A549 (cell line): ENCODE data around the gene SCNM1. TPM values are rescaled to one million over a fixed set of nuclear protein-coding genes. Genes with fewer than 3 reads are reported as not detected.
A peak's percentile ranks its signal among the peaks of the same experiment; 100 is the strongest.

Source experiments
- ATAC-seq, 2 experiments: fragments of 200-7000 bp in 1 of 2; fragments of >200 bp in 1 of 2; cut with Nextera tagmentation in 1 of 2; cut with Tn5 transposase in 1 of 2; 3 replicates each; pipeline versions ENCODE4 v1.8.0 to v1.9.1; 2018 to 2020; ENCODE audit warnings: mild to moderate bottlenecking in 1 of 2, moderate library complexity in 1 of 2
- CTCF ChIA-PET: fragments of 300-600 bp; sonication (Branson Sonifier 250); formaldehyde crosslinking; extraction: SDS; loops from one replicate; lab custom pipeline; 2021; ENCODE audit warnings: antibody characterized with exemption, inconsistent platforms; lab: Yijun Ruan, JAX
- POLR2A ChIA-PET: fragments of 350-600 bp; formaldehyde crosslinking; extraction: SDS; loops from one replicate; lab custom pipeline; 2021; ENCODE audit warnings: antibody characterized with exemption, inconsistent platforms; lab: Yijun Ruan, JAX
- DNase-seq, 2 experiments: peaks; one replicate each; pipeline versions ENCODE4 v3.0.0 to v3.0.0-alpha.2; 2011 to 2016; ENCODE audit warnings: low read depth in 1 of 2, low spot score in 1 of 2
- FAIRE-seq: peaks from 2 replicates; lab custom pipeline; 2011; peaks lifted over from hg19 to GRCh38; lab: Jason Lieb, UNC
- H3K27ac ChIP-seq, 2 experiments: fragments of >200 bp; sonication (Bioruptor Twin); formaldehyde crosslinking; 3 replicates each; pipeline ENCODE4 v1.5.1; 2016 to 2017
- H3K4me1 ChIP-seq: fragments of >200 bp; sonication (Bioruptor Twin); formaldehyde crosslinking; 3 replicates; pipeline ENCODE4 v1.6.1; 2016
- H3K4me2 ChIP-seq: fragments of >200 bp; sonication (Bioruptor Twin); formaldehyde crosslinking; 3 replicates; pipeline ENCODE4 v1.6.1; 2016
- H3K4me3 ChIP-seq: fragments of >200 bp; sonication (Bioruptor Twin); formaldehyde crosslinking; 3 replicates; pipeline ENCODE4 v1.5.1; 2016
- H3K9me3 ChIP-seq: fragments of >200 bp; sonication (Bioruptor Twin); formaldehyde crosslinking; 3 replicates; pipeline ENCODE4 v1.6.1; 2016
- CBX8 ChIP-seq: fragments of 200-600 bp; sonication (generic); IDR thresholded peaks from 2 replicates; pipeline ENCODE4 v1.6.1; 2016
- CHD2 ChIP-seq: fragments of 150-350 bp; IDR thresholded peaks from 2 replicates; pipeline ENCODE4 v1.6.1; 2014; ENCODE audit warnings: low read length; ENCODE audit not compliant: partially characterized antibody
- EHMT2 ChIP-seq: fragments of 200-600 bp; sonication (generic); IDR thresholded peaks from 2 replicates; pipeline ENCODE4 v1.6.1; 2016; ENCODE audit warnings: antibody characterized with exemption, low read depth, mild to moderate bottlenecking, moderate library complexity
- HOXA7 ChIP-seq: fragments of 250-450 bp; sonication (Bioruptor Pico); IDR thresholded peaks from 2 replicates; pipeline ENCODE4 v1.5.0; 2020; ENCODE audit warnings: mild to moderate bottlenecking, moderate library complexity
- HOXB13 ChIP-seq: fragments of 250-450 bp; sonication (Bioruptor Pico); IDR thresholded peaks from 2 replicates; pipeline ENCODE4 v1.5.0; 2020; ENCODE audit warnings: low read depth, mild to moderate bottlenecking, moderate library complexity
- HOXB5 ChIP-seq: fragments of 250-450 bp; sonication (Bioruptor Pico); IDR thresholded peaks from 2 replicates; pipeline ENCODE4 v1.5.0; 2020; ENCODE audit warnings: mild to moderate bottlenecking, moderate library complexity
- MAFK ChIP-seq: fragments of 450-650 bp; IDR thresholded peaks from 2 replicates; pipeline ENCODE4 v1.6.1; 2014; ENCODE audit not compliant: partially characterized antibody
- NFE2L2 ChIP-seq: fragments of 150-350 bp; conservative IDR thresholded peaks from 2 replicates; pipeline ENCODE4 v1.6.1; 2014; ENCODE audit warnings: low read length
- NPAS2 ChIP-seq: fragments of 250-450 bp; sonication (Bioruptor Pico); IDR thresholded peaks from 2 replicates; pipeline ENCODE4 v1.8.0; 2022; ENCODE audit warnings: mild to moderate bottlenecking, moderate library complexity, borderline replicate concordance
- POLR2AphosphoS2 ChIP-seq: conservative IDR thresholded peaks from 2 replicates; pipeline ENCODE4 v1.6.1; 2012; ENCODE audit warnings: low read length, improper control_type of control experiment, inconsistent platforms
- RARB ChIP-seq: fragments of 250-450 bp; sonication (Bioruptor Pico); IDR thresholded peaks from 2 replicates; pipeline ENCODE4 v1.8.0; 2021; ENCODE audit warnings: mild to moderate bottlenecking, moderate library complexity
- SREBF2 ChIP-seq: fragments of 450-650 bp; IDR thresholded peaks from 2 replicates; pipeline ENCODE4 v1.6.1; 2014; ENCODE audit warnings: mild to moderate bottlenecking, moderate library complexity
- ZC3H11A ChIP-seq: fragments of 450-650 bp; IDR thresholded peaks from 2 replicates; pipeline ENCODE4 v1.6.1; 2014; ENCODE audit warnings: antibody characterized with exemption, mild to moderate bottlenecking
- ZFP36 ChIP-seq: fragments of 450-650 bp; IDR thresholded peaks from 2 replicates; pipeline ENCODE4 v1.6.1; 2014; ENCODE audit warnings: borderline replicate concordance; ENCODE audit not compliant: partially characterized antibody
- WGBS: methylation state at CpG from one replicate; pipeline ENCODE4 v1.1.6; 2017; ENCODE audit errors: missing lambda C conversion rate; 5-methylcytosine and 5-hydroxymethylcytosine counted together
- polyA plus RNA-seq, 4 experiments: library from polyadenylated mRNA; depleted of rRNA in 3 of 4; stranded (reverse); fragments of >200 nt; fragmentation: RNase III in 1 of 4; extraction: RNeasy Plus Mini Kit Qiagen cat#74134 plus additional on column Dnase treatment in 1 of 4; gene quantifications; 2 replicates in 3 of 4; 3 replicates in 1 of 4; pipeline ENCODE4 v1.2.3, GENCODE V29; 2011 to 2017
- TF ChIP-seq, protein P1 (sequence below): fragments of >200 bp; sonication (Bioruptor Twin); formaldehyde crosslinking; IDR thresholded peaks from 3 replicates; pipeline ENCODE4 v1.5.1; 2016
- TF ChIP-seq, protein P2 (sequence below): fragments of 250-450 bp; sonication (Bioruptor Pico); IDR thresholded peaks from 2 replicates; pipeline ENCODE4 v1.5.0; 2020; ENCODE audit warnings: low read depth, mild to moderate bottlenecking, moderate library complexity
- TF ChIP-seq, protein P3 (sequence below): fragments of 250-450 bp; sonication (Bioruptor Pico); IDR thresholded peaks from 2 replicates; pipeline ENCODE4 v1.5.0; 2021; ENCODE audit warnings: mild to moderate bottlenecking, moderate library complexity, borderline replicate concordance

The SCNM1 gene
- polyA plus RNA-seq, 2 of the 4 experiments (the other 2 are of a cell fraction), result 27.9 to 30.9 TPM

- DNase-seq, result peak in 1 of 2 experiments; percentile 37
- CTCF ChIA-PET, result interaction anchor here (0.7 to 2.8 kb wide), 7 partner anchors 8 to 85 kb away, joined by 3 to 12 read pairs (median 5); partner anchors contain the start of gene VPS72
- POLR2A ChIA-PET, result interaction anchor here (1.2 kb wide), 1 partner anchor 14 kb away, joined by 4 read pairs; the partner anchor contains the start of gene VPS72
- TF ChIP-seq, protein P1, sequence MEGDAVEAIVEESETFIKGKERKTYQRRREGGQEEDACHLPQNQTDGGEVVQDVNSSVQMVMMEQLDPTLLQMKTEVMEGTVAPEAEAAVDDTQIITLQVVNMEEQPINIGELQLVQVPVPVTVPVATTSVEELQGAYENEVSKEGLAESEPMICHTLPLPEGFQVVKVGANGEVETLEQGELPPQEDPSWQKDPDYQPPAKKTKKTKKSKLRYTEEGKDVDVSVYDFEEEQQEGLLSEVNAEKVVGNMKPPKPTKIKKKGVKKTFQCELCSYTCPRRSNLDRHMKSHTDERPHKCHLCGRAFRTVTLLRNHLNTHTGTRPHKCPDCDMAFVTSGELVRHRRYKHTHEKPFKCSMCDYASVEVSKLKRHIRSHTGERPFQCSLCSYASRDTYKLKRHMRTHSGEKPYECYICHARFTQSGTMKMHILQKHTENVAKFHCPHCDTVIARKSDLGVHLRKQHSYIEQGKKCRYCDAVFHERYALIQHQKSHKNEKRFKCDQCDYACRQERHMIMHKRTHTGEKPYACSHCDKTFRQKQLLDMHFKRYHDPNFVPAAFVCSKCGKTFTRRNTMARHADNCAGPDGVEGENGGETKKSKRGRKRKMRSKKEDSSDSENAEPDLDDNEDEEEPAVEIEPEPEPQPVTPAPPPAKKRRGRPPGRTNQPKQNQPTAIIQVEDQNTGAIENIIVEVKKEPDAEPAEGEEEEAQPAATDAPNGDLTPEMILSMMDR, result peak; percentile 33
- TF ChIP-seq EHMT2, result no peak
- WGBS, result 46% methylated on average over 4 of the region's 4 CpGs
- no peak within 1 kb of the TSS for H3K4me2 ChIP-seq
- H3K4me1 ChIP-seq, result no peaks in the 10 kb centered on the region
- peak; percentile 83 to 92 for ATAC-seq
- no peak within 1 kb of the TSS for H3K27ac ChIP-seq
- H3K4me3 ChIP-seq, result no peak within 1 kb of the TSS
- no peak for FAIRE-seq
- H3K9me3 ChIP-seq, result no peaks in the 10 kb centered on the region
Observed at GRCh38 chr1:151175863-151176262, 9.9 kb downstream of the SCNM1 start, which contains the start of gene TMOD4. Gene TMOD4 (minus strand): TSS chr1:151175981. CDS start chr1:151174875, 1,106 bp downstream.

DNA sequence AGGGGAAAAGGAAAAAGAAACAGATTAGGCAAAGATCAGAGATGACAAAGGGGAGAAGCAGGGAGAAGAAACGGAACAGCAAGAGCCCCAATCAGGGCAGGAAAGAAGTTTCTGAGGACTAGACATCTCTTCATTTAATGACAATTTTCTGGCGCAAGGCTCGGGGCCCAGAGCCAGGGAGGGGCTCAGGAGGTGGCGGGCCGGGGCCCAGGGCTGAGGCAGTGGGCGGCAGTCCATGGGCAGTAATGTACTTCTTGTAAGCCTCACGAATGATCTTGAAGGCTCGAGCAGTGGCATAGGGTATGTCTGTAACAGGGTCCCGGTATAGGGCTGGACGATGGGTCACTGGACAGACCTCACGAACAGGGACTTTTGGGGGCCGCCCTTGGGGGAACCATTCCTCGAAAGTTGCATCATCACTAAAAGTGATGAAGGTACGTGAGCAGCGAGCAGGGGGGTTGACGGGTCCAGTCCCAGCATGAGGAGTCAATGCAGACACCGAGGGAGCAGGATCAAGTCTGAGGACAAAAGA is 10.6 kb downstream of the SCNM1 start:
- no peak for DNase-seq
- H3K4me2 ChIP-seq, result no peak overlapping the region
- ChIA-PET CTCF (interaction anchor here (0.7 to 2.8 kb wide), 7 partner anchors 8 to 85 kb away, joined by 3 to 12 read pairs (median 5); partner anchors contain the start of gene VPS72), POLR2A (interaction anchor here (0.7 to 1.2 kb wide), 2 partner anchors 13 to 84 kb away, joined by 3 to 4 read pairs; partner anchors contain the start of gene VPS72)
- no peaks in the 10 kb centered on the region for H3K9me3 ChIP-seq
- H3K27ac ChIP-seq, result no peak overlapping the region
- no peak for ATAC-seq
- no peak overlapping the region for H3K4me3 ChIP-seq
- H3K4me1 ChIP-seq, result no peaks in the 10 kb centered on the region
- 94% methylated on average over 17 of the region's 17 CpGs for WGBS
- no peak for TF ChIP-seq NFE2L2
- no peak for TF ChIP-seq CBX8
- no peak for TF ChIP-seq ZFP36
- TF ChIP-seq, protein P2, sequence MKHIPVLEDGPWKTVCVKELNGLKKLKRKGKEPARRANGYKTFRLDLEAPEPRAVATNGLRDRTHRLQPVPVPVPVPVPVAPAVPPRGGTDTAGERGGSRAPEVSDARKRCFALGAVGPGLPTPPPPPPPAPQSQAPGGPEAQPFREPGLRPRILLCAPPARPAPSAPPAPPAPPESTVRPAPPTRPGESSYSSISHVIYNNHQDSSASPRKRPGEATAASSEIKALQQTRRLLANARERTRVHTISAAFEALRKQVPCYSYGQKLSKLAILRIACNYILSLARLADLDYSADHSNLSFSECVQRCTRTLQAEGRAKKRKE (CRISPR knock-in tag), result no peak
- no peak for TF ChIP-seq ZC3H11A
- TF ChIP-seq, protein P1, result no peak
- no peak for TF ChIP-seq NPAS2
- TF ChIP-seq MAFK, result no peak
- TF ChIP-seq SREBF2, result no peak
- TF ChIP-seq RARB (CRISPR knock-in tag), result no peak
- TF ChIP-seq HOXB5 (CRISPR knock-in tag), result no peak
- no peak for TF ChIP-seq POLR2AphosphoS2
- TF ChIP-seq CHD2, result no peak
- TF ChIP-seq, protein P3, sequence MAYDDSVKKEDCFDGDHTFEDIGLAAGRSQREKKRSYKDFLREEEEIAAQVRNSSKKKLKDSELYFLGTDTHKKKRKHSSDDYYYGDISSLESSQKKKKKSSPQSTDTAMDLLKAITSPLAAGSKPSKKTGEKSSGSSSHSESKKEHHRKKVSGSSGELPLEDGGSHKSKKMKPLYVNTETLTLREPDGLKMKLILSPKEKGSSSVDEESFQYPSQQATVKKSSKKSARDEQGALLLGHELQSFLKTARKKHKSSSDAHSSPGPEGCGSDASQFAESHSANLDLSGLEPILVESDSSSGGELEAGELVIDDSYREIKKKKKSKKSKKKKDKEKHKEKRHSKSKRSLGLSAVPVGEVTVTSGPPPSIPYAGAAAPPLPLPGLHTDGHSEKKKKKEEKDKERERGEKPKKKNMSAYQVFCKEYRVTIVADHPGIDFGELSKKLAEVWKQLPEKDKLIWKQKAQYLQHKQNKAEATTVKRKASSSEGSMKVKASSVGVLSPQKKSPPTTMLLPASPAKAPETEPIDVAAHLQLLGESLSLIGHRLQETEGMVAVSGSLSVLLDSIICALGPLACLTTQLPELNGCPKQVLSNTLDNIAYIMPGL (CRISPR knock-in tag), result no peak
- TF ChIP-seq HOXB13 (CRISPR knock-in tag), result no peak
- TF ChIP-seq HOXA7 (CRISPR knock-in tag), result no peak
- FAIRE-seq, result no peak
